Smooth muscle cell of the brain vasculature (primary cell): ENCODE data around the gene RYR1.
"Not testable (repeated sequence)": the region's sequence is repeated elsewhere in the genome, so short reads cannot be mapped to it uniquely, and the experiment has no call there.

ENCODE experiments used
- DNase-seq: peaks from one replicate; pipeline ENCODE4 v3.0.0-alpha.2; 2012; ENCODE audit warnings: low read depth, low spot score

The RYR1 gene

GRCh38 chr19:38488776-38489481 is 55.4 kb downstream of the RYR1 start:
- DNase-seq = no peak

GRCh38 chr19:38490861-38491260 is 57.4 kb downstream of the RYR1 start:
- DNase-seq = no peak

GRCh38 chr19:38492181-38492813 is 58.8 kb downstream of the RYR1 start:
- DNase-seq = no peak

- DNase-seq = no peak
These were observed 60.9 kb downstream of the RYR1 start for GRCh38 chr19:38494379-38494778.

- not testable (repeated sequence) for DNase-seq
These were observed 61.9 kb downstream of the RYR1 start for GRCh38 chr19:38495375-38495774.

- DNase-seq = no peak
These were observed 62.6 kb downstream of the RYR1 start for GRCh38 chr19:38496116-38496515.

- DNase-seq = no peak
These were observed 63.4 kb downstream of the RYR1 start for GRCh38 chr19:38496603-38497487.

- DNase-seq = no peak
These were observed 64.4 kb downstream of the RYR1 start for GRCh38 chr19:38497907-38498306.

- DNase-seq = no peak
These were observed 66.0 kb downstream of the RYR1 start for GRCh38 chr19:38499532-38499931.

- DNase-seq = no peak
These were observed 67.0 kb downstream of the RYR1 start for GRCh38 chr19:38500450-38500849.

GRCh38 chr19:38502410-38503076 is 69.1 kb downstream of the RYR1 start:
- no peak for DNase-seq

- DNase-seq = no peak
These were observed 69.6 kb downstream of the RYR1 start for GRCh38 chr19:38503077-38503410.

GRCh38 chr19:38505958-38506357 is 72.5 kb downstream of the RYR1 start:
- no peak for DNase-seq

GRCh38 chr19:38506375-38506722 is 72.9 kb downstream of the RYR1 start:
- DNase-seq = no peak

- no peak for DNase-seq
These were observed 73.4 kb downstream of the RYR1 start for GRCh38 chr19:38506723-38507550.

- DNase-seq = no peak
These were observed 74.1 kb downstream of the RYR1 start for GRCh38 chr19:38507551-38508127.

GRCh38 chr19:38508507-38508906 is 75.0 kb downstream of the RYR1 start:
- no peak for DNase-seq

- DNase-seq = no peak
These were observed 75.5 kb downstream of the RYR1 start for GRCh38 chr19:38509027-38509426.

- no peak for DNase-seq
These were observed 77.7 kb downstream of the RYR1 start for GRCh38 chr19:38511074-38511708.

GRCh38 chr19:38512277-38512676 is 78.8 kb downstream of the RYR1 start:
- no peak for DNase-seq
